HepG2 (cell line): ENCODE measurements around the gene PXDC1. TPM values are rescaled to one million over a fixed set of nuclear protein-coding genes. Genes with fewer than 3 reads are reported as not detected.

Source experiments
- DZIP1 ChIP-seq: sonication (generic); formaldehyde crosslinking; IDR thresholded peaks from 2 replicates; pipeline ENCODE4 v1.5.0; 2020; ENCODE audit warnings: mild to moderate bottlenecking, missing genetic modification reagents
- ETV5 ChIP-seq: IDR thresholded peaks from 2 replicates; pipeline ENCODE4 v1.6.1; 2018; ENCODE audit warnings: missing biosample characterization, missing genetic modification reagents, inconsistent platforms, borderline replicate concordance
- FIP1L1 ChIP-seq: fragments of 200-400 bp; formaldehyde crosslinking; IDR thresholded peaks from 2 replicates; pipeline ENCODE4 v1.6.1; 2018; ENCODE audit warnings: low read depth, mild to moderate bottlenecking, low read length, moderate library complexity, borderline replicate concordance; ENCODE audit not compliant: insufficient read depth
- FOXP4 ChIP-seq: sonication (generic); formaldehyde crosslinking; IDR thresholded peaks from 2 replicates; pipeline ENCODE4 v1.4.0; 2020; ENCODE audit warnings: missing genetic modification reagents
- HOXA9 ChIP-seq: sonication (generic); formaldehyde crosslinking; IDR thresholded peaks from 2 replicates; pipeline ENCODE4 v1.8.1; 2022; ENCODE audit warnings: missing genetic modification reagents, mild to moderate bottlenecking, moderate library complexity, borderline replicate concordance
- MIXL1 ChIP-seq: IDR thresholded peaks from 2 replicates; pipeline ENCODE4 v1.6.1; 2016
- RBAK ChIP-seq: sonication (generic); formaldehyde crosslinking; IDR thresholded peaks from 2 replicates; pipeline ENCODE4 v1.5.1; 2020; ENCODE audit warnings: mild to moderate bottlenecking, missing genetic modification reagents
- SATB2 ChIP-seq: sonication (generic); formaldehyde crosslinking; IDR thresholded peaks from 2 replicates; pipeline ENCODE4 v1.5.0; 2020; ENCODE audit warnings: missing genetic modification reagents
- SMARCE1 ChIP-seq: fragments of 450-650 bp; IDR thresholded peaks from 2 replicates; pipeline ENCODE4 v1.6.1; 2017; ENCODE audit warnings: borderline replicate concordance
- SOX6 ChIP-seq, 2 experiments: fragments of 450-650 bp in 1 of 2; sonication (generic) in 1 of 2; formaldehyde crosslinking in 1 of 2; IDR thresholded peaks; 2 replicates each; pipeline versions ENCODE4 v1.4.0 to v1.6.1; 2017 to 2020; ENCODE audit warnings: antibody characterized with exemption in 1 of 2, mild to moderate bottlenecking in 1 of 2, missing genetic modification reagents in 1 of 2
- TCF7L2 ChIP-seq: IDR thresholded peaks from 2 replicates; pipeline ENCODE4 v1.6.1; 2011; ENCODE audit warnings: mild to moderate bottlenecking, low read depth, low read length, moderate library complexity
- ZFP91 ChIP-seq: sonication (generic); formaldehyde crosslinking; IDR thresholded peaks from 2 replicates; pipeline ENCODE4 v1.9.0; 2022; ENCODE audit warnings: missing genetic modification reagents, mild to moderate bottlenecking, borderline replicate concordance
- ZNF362 ChIP-seq: sonication (generic); formaldehyde crosslinking; IDR thresholded peaks from 2 replicates; pipeline ENCODE4 v1.4.0; 2020; ENCODE audit warnings: missing genetic modification reagents, mild to moderate bottlenecking, borderline replicate concordance
- ZNF549 ChIP-seq: sonication (generic); formaldehyde crosslinking; IDR thresholded peaks from 2 replicates; pipeline ENCODE4 v1.5.0; 2020; ENCODE audit warnings: missing genetic modification reagents
- ZNF574 ChIP-seq: sonication (generic); formaldehyde crosslinking; IDR thresholded peaks from 2 replicates; pipeline ENCODE4 v1.4.0; 2020; ENCODE audit warnings: missing genetic modification reagents
- ZNF660 ChIP-seq: sonication (generic); formaldehyde crosslinking; IDR thresholded peaks from 2 replicates; pipeline ENCODE4 v1.5.1; 2020; ENCODE audit warnings: mild to moderate bottlenecking, low read depth, missing genetic modification reagents, borderline replicate concordance
- ZNF766 ChIP-seq: sonication (generic); formaldehyde crosslinking; IDR thresholded peaks from 2 replicates; pipeline ENCODE4 v1.5.0; 2020; ENCODE audit warnings: missing genetic modification reagents, borderline replicate concordance
- ZSCAN25 ChIP-seq: sonication (generic); formaldehyde crosslinking; IDR thresholded peaks from 2 replicates; pipeline ENCODE4 v1.8.0; 2022; ENCODE audit warnings: mild to moderate bottlenecking, missing genetic modification reagents
- polyA plus RNA-seq, 8 experiments: library from polyadenylated mRNA; depleted of rRNA in 3 of 8; stranded (reverse) in 7 of 8; unstranded in 1 of 8; fragments of >200 nt; fragmentation: Illumina TruSeq in 4 of 8; extraction: Trizol in 4 of 8; gene quantifications; 2 replicates each; pipeline versions ENCODE4 v1.2.1 to v1.2.3, GENCODE V29; 2011 to 2016; ENCODE audit warnings: low read depth in 4 of 8, missing spikeins in 1 of 8, mixed read lengths in 1 of 8; ENCODE audit not compliant: insufficient read depth in 1 of 8
- total RNA-seq, 5 experiments: library from RNA; depleted of rRNA; stranded (reverse); fragments of >200 nt; fragmentation: Illumina TruSeq; extraction: Trizol; gene quantifications; 2 replicates each; pipeline ENCODE4 v1.2.3, GENCODE V29; 2016; ENCODE audit warnings: low read depth in 1 of 5

PXDC1 gene
- total and polyA plus RNA-seq, 2 of the 13 experiments (the other 11 are each of a cell fraction or from before 2014, with no cell fraction given) = 32.4 to 34.7 TPM

GRCh38 chr6:3750317-3751076 lies 1.0 kb downstream of the PXDC1 start (continued):
- no peak for TF ChIP-seq ZNF574 (CRISPR knock-in tag)
- TF ChIP-seq MIXL1 (CRISPR knock-in tag) = no peak
- no peak for TF ChIP-seq SATB2
- 0 out of 2 replicates have a peak, but pooled peaks have one; percentile 25 for TF ChIP-seq DZIP1 (CRISPR knock-in tag)
- TF ChIP-seq SMARCE1 = no peak
- TF ChIP-seq ETV5 (CRISPR knock-in tag) = peak; percentile 24; the same call in 1 of the 2 replicates
- peak; percentile 30; the same call in 1 of the 2 replicates for TF ChIP-seq ZSCAN25
- TF ChIP-seq FIP1L1 = no peak
- no peak for TF ChIP-seq SOX6 (IDR thresholded peaks at IDR 0.05)
- TF ChIP-seq SOX6 (CRISPR knock-in tag; IDR thresholded peaks at IDR 0.05) = no peak; the same call in none of the 2 replicates
- TF ChIP-seq RBAK = no peak
- no peak for TF ChIP-seq TCF7L2
- TF ChIP-seq ZNF660 (CRISPR knock-in tag) = no peak
- TF ChIP-seq ZFP91 (CRISPR knock-in tag) = peak; percentile 15; the same call in 1 of the 2 replicates
- TF ChIP-seq ZNF766 (CRISPR knock-in tag) = no peak
- TF ChIP-seq ZNF362 (CRISPR knock-in tag) = peak; percentile 59; the same call in 1 of the 2 replicates
- no peak for TF ChIP-seq FOXP4 (CRISPR knock-in tag)
- no peak for TF ChIP-seq HOXA9
- TF ChIP-seq ZNF549 (CRISPR knock-in tag) = no peak
